ENCODE results near the gene PLCB1. TPM values are rescaled to one million over a fixed set of nuclear protein-coding genes. Genes with fewer than 3 reads are reported as not detected.

Gene PLCB1
- total and polyA plus RNA-seq, 2 experiments from 2014 or later, result 14.9 to 20.7 TPM

GRCh38 chr20:8530022-8530421 is 398.0 kb downstream of the PLCB1 start:
- no peak overlapping the region for H2AFZ ChIP-seq
- no peak for DNase-seq (ENCODE audit: low spot score)
- H3K27me3 ChIP-seq (ENCODE audit: insufficient read depth), result no peaks in the 10 kb centered on the region
- H3K79me2 ChIP-seq (replicated peaks; ENCODE audit: insufficient read depth), result no peaks in the 10 kb centered on the region
- H3K4me3 ChIP-seq, result no peak overlapping the region
- Mint-ChIP-seq H3K36me3 (ENCODE audit: low read depth) (no peaks in the 10 kb centered on the region), H3K9me3 (no peaks in the 10 kb centered on the region), H3K27ac (no peak overlapping the region), H3K4me3 (no peak overlapping the region), H3K27me3 (ENCODE audit: insufficient read depth, low read depth, poor library complexity) (no peaks in the 10 kb centered on the region), H3K4me1 (peaks cover 8% of the 10 kb centered on the region)
- no peak overlapping the region for H3K27ac ChIP-seq (ENCODE audit: low read depth)
- no peak overlapping the region for H3K4me2 ChIP-seq
- H4K20me1 ChIP-seq (replicated peaks; ENCODE audit: insufficient read depth), result no peaks in the 10 kb centered on the region
- H3K9me2 ChIP-seq (ENCODE audit: insufficient read depth), result no peaks in the 10 kb centered on the region
- ATAC-seq, result no peak
- no peaks in the 10 kb centered on the region for H3K36me3 ChIP-seq (ENCODE audit: insufficient read depth)
- H3F3A ChIP-seq (replicated peaks; ENCODE audit: low read depth), result no peaks in the 10 kb centered on the region
- H3K4me1 ChIP-seq (ENCODE audit: insufficient read depth), result no peaks in the 10 kb centered on the region
- TF ChIP-seq EZH2 (IDR thresholded peaks at IDR 0.05; ENCODE audit: low read depth, unreplicated experiment), result no peak
- no peak for TF ChIP-seq JUNB (IDR thresholded peaks at IDR 0.05; ENCODE audit: unreplicated experiment)
- no peak for TF ChIP-seq EZH2phosphoT487 (IDR thresholded peaks at IDR 0.05; ENCODE audit: unreplicated experiment)
- TF ChIP-seq ZNF331 (CRISPR knock-in tag; IDR thresholded peaks at IDR 0.05; ENCODE audit: low read depth), result no peak
- TF ChIP-seq, protein P1, sequence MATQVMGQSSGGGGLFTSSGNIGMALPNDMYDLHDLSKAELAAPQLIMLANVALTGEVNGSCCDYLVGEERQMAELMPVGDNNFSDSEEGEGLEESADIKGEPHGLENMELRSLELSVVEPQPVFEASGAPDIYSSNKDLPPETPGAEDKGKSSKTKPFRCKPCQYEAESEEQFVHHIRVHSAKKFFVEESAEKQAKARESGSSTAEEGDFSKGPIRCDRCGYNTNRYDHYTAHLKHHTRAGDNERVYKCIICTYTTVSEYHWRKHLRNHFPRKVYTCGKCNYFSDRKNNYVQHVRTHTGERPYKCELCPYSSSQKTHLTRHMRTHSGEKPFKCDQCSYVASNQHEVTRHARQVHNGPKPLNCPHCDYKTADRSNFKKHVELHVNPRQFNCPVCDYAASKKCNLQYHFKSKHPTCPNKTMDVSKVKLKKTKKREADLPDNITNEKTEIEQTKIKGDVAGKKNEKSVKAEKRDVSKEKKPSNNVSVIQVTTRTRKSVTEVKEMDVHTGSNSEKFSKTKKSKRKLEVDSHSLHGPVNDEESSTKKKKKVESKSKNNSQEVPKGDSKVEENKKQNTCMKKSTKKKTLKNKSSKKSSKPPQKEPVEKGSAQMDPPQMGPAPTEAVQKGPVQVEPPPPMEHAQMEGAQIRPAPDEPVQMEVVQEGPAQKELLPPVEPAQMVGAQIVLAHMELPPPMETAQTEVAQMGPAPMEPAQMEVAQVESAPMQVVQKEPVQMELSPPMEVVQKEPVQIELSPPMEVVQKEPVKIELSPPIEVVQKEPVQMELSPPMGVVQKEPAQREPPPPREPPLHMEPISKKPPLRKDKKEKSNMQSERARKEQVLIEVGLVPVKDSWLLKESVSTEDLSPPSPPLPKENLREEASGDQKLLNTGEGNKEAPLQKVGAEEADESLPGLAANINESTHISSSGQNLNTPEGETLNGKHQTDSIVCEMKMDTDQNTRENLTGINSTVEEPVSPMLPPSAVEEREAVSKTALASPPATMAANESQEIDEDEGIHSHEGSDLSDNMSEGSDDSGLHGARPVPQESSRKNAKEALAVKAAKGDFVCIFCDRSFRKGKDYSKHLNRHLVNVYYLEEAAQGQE (IDR thresholded peaks at IDR 0.05; ENCODE audit: unreplicated experiment), result no peak
- TF ChIP-seq NANOG (IDR thresholded peaks at IDR 0.05; ENCODE audit: borderline replicate concordance), result no peak
- no peak for TF ChIP-seq ETS1 (IDR thresholded peaks at IDR 0.05)

- no peak for ATAC-seq
- no peaks in the 10 kb centered on the region for H3K27me3 Mint-ChIP-seq (ENCODE audit: insufficient read depth, low read depth, poor library complexity)
- TF ChIP-seq ETS1 (IDR thresholded peaks at IDR 0.05), result no peak
- no peak for TF ChIP-seq POLR2AphosphoS5 (IDR thresholded peaks at IDR 0.05; ENCODE audit: low read depth)
- no peak for TF ChIP-seq CREB1 (CRISPR knock-in tag; IDR thresholded peaks at IDR 0.05; ENCODE audit: low read depth)
- TF ChIP-seq, protein P2, sequence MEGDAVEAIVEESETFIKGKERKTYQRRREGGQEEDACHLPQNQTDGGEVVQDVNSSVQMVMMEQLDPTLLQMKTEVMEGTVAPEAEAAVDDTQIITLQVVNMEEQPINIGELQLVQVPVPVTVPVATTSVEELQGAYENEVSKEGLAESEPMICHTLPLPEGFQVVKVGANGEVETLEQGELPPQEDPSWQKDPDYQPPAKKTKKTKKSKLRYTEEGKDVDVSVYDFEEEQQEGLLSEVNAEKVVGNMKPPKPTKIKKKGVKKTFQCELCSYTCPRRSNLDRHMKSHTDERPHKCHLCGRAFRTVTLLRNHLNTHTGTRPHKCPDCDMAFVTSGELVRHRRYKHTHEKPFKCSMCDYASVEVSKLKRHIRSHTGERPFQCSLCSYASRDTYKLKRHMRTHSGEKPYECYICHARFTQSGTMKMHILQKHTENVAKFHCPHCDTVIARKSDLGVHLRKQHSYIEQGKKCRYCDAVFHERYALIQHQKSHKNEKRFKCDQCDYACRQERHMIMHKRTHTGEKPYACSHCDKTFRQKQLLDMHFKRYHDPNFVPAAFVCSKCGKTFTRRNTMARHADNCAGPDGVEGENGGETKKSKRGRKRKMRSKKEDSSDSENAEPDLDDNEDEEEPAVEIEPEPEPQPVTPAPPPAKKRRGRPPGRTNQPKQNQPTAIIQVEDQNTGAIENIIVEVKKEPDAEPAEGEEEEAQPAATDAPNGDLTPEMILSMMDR (conservative IDR thresholded peaks at IDR 0.05; ENCODE audit: low read depth in 2 of 2), result no peak
- no peak for TF ChIP-seq JUNB (IDR thresholded peaks at IDR 0.05; ENCODE audit: unreplicated experiment)
- no peak for TF ChIP-seq STAT1 (IDR thresholded peaks at IDR 0.05; ENCODE audit: unreplicated experiment)
- TF ChIP-seq ZNF331 (CRISPR knock-in tag; IDR thresholded peaks at IDR 0.05; ENCODE audit: low read depth), result no peak
- TF ChIP-seq NANOG (IDR thresholded peaks at IDR 0.05; ENCODE audit: borderline replicate concordance), result no peak
- no peak for TF ChIP-seq ZNF114 (CRISPR knock-in tag; IDR thresholded peaks at IDR 0.05)
- TF ChIP-seq, protein P1 (IDR thresholded peaks at IDR 0.05; ENCODE audit: unreplicated experiment), result no peak
Measured at GRCh38 chr20:8532169-8532568, 400.1 kb downstream of the PLCB1 start.

More at GRCh38 chr20:8532169-8532568, 400.1 kb downstream of the PLCB1 start:
- Histone ChIP-seq H4K20me1 (replicated peaks; ENCODE audit: insufficient read depth) (no peaks in the 10 kb centered on the region), H3F3A (replicated peaks; ENCODE audit: low read depth) (no peaks in the 10 kb centered on the region), H3K4me3 (no peak overlapping the region), H3K27me3 (ENCODE audit: insufficient read depth) (no peaks in the 10 kb centered on the region), H3K9me2 (ENCODE audit: insufficient read depth) (no peaks in the 10 kb centered on the region), H3K4me2 (no peak overlapping the region), H3K4me1 (ENCODE audit: insufficient read depth) (no peaks in the 10 kb centered on the region), H2AFZ (no peak overlapping the region), H3K79me2 (replicated peaks; ENCODE audit: insufficient read depth) (no peaks in the 10 kb centered on the region), H3K36me3 (ENCODE audit: insufficient read depth) (no peaks in the 10 kb centered on the region), H3K27ac (ENCODE audit: low read depth) (no peak overlapping the region)
- no peak overlapping the region for H3K27ac Mint-ChIP-seq
- peaks cover 6% of the 10 kb centered on the region for H3K4me1 Mint-ChIP-seq
- no peaks in the 10 kb centered on the region for H3K9me3 Mint-ChIP-seq
- DNase-seq (ENCODE audit: low spot score), result no peak
- H3K4me3 Mint-ChIP-seq, result no peak overlapping the region
- H3K36me3 Mint-ChIP-seq (ENCODE audit: low read depth), result no peaks in the 10 kb centered on the region
